K562 (cell line): ENCODE results near the gene PDZRN4.

Experiments used
- ELK1 ChIP-seq: sonication (generic); formaldehyde crosslinking; IDR thresholded peaks from 2 replicates; pipeline ENCODE4 v1.8.1; 2022; ENCODE audit warnings: missing genetic modification reagents
- EZH2 ChIP-seq: IDR thresholded peaks from 2 replicates; pipeline ENCODE4 v1.6.1; 2012; ENCODE audit warnings: low read depth, mild to moderate bottlenecking, inconsistent platforms, low read length, borderline replicate concordance
- MAFK ChIP-seq: IDR thresholded peaks from 2 replicates; pipeline ENCODE4 v1.6.1; 2011; ENCODE audit warnings: low read length, improper control_type of control experiment
- MYBL2 ChIP-seq, 2 experiments: fragments of 450-650 bp in 1 of 2; sonication (generic) in 1 of 2; formaldehyde crosslinking in 1 of 2; IDR thresholded peaks; 2 replicates each; pipeline versions ENCODE4 v1.6.1 to v1.8.1; 2017 to 2022; ENCODE audit warnings: borderline replicate concordance in 1 of 2, inconsistent platforms in 1 of 2, low read depth in 1 of 2, mild to moderate bottlenecking in 1 of 2, missing genetic modification reagents in 1 of 2, moderate library complexity in 1 of 2
- RCOR1 ChIP-seq, 2 experiments: IDR thresholded peaks; 2 replicates each; pipeline ENCODE4 v1.6.1; 2012; ENCODE audit warnings: low read depth in 2 of 2, low read length in 2 of 2, borderline replicate concordance in 1 of 2, improper control_type of control experiment in 1 of 2
- YY1 ChIP-seq, 3 experiments: IDR thresholded peaks; 2 replicates each; pipeline ENCODE4 v1.6.1; 2011; ENCODE audit warnings: low read length in 2 of 3, mild to moderate bottlenecking in 2 of 3, moderate library complexity in 2 of 3, borderline replicate concordance in 1 of 3, control low read depth in 1 of 3, low read depth in 1 of 3; ENCODE audit not compliant: insufficient read depth in 3 of 3, insufficient replicate concordance in 2 of 3, control insufficient read depth in 1 of 3, insufficient read length in 1 of 3; ENCODE audit errors: extremely low read depth in 1 of 3
- ZNF316 ChIP-seq: fragments of 450-650 bp; IDR thresholded peaks from 2 replicates; pipeline ENCODE4 v1.6.1; 2016

- TF ChIP-seq RCOR1 (IDR thresholded peaks at IDR 0.05; ENCODE audit: borderline replicate concordance in 1 of 2, low read depth in 2 of 2, low read length in 2 of 2) = no peak
- TF ChIP-seq EZH2 = no peak
- TF ChIP-seq YY1 (IDR thresholded peaks at IDR 0.05; ENCODE audit: borderline replicate concordance in 1 of 3, control insufficient read depth in 1 of 3, extremely low read depth in 1 of 3, insufficient read depth in 3 of 3, insufficient read length in 1 of 3, insufficient replicate concordance in 2 of 3, low read depth in 1 of 3, low read length in 2 of 3) = no peak
- no peak for TF ChIP-seq MYBL2 (IDR thresholded peaks at IDR 0.05; ENCODE audit: low read depth)
- no peak for TF ChIP-seq MYBL2 (CRISPR knock-in tag; IDR thresholded peaks at IDR 0.05; ENCODE audit: borderline replicate concordance)
- TF ChIP-seq ELK1 = no peak
- no peak for TF ChIP-seq ZNF316
- no peak for TF ChIP-seq MAFK
Observed at GRCh38 chr12:41514021-41514777, 326.1 kb downstream of the PDZRN4 start.
